RWPE1 (cell line): Measurements from ENCODE around the gene POFUT2.

Experiments
- CTCF ChIA-PET: fragments of 350-600 bp; sonication (Branson Sonifier 250); formaldehyde crosslinking; extraction: SDS; loops from one replicate; lab custom pipeline; 2021; lab: Yijun Ruan, JAX
- POLR2A ChIA-PET: fragments of 400-600 bp; formaldehyde crosslinking; extraction: SDS; loops from one replicate; lab custom pipeline; 2020; ENCODE audit warnings: antibody characterized with exemption; ENCODE audit not compliant: low non-redundant PET; lab: Yijun Ruan, JAX
- DNase-seq: peaks from one replicate; pipeline ENCODE4 v3.0.0; 2012; ENCODE audit warnings: low spot score
- H3K27ac ChIP-seq: fragments of 450-650 bp; 2 replicates; pipeline ENCODE4 v1.5.1; 2017
- TF ChIP-seq, protein P1 (sequence below): fragments of 450-650 bp; conservative IDR thresholded peaks from 2 replicates; pipeline ENCODE4 v1.5.1; 2017; ENCODE audit warnings: low read depth, mild to moderate bottlenecking

Gene POFUT2

DNA sequence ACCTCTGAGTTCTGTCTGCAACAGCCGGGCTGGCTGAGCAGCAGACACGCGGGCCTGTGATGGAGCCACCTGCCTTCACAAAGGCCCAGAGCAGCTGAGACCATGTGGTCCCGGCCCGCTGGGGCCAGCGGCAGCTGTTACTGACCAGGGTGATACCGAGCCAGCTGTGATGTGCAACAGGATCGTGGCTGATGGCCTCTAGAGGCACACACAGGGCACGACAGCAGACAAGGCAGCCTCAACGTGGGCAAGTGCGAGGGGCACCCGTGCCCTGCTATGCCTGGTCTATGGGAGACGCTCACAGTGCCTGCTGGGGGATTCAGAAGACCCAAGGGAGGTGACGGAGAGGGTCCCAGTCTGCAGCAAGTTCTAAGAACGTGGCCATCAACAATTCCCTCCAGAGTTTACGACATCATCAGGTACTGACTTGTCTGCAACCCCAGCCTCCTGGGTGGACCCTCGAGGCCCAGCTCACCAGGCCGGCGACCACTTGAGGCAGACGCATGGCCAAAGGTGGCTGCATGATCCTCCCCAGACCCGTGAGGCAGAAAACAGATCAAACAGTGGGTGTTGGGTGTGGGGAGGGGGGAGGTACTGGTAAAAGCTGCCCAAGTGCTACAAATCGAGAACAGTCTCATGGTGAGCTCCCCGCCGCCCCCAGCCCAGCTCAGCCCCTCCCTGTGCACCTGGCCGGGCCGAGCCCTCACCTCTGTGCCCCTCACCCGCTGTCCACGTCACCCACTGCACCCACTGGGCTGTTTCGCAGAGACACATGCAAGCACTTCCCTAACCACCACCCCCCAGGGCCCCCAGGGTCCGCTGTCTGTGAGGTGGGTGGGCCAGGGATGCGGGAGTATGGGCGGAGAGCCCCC lies 6.0 kb downstream of the POFUT2 start:
- H3K27ac ChIP-seq, result no peak overlapping the region
- DNase-seq, result no peak
- ChIA-PET CTCF (no interaction called here), POLR2A (no interaction called here)
- TF ChIP-seq, protein P1, sequence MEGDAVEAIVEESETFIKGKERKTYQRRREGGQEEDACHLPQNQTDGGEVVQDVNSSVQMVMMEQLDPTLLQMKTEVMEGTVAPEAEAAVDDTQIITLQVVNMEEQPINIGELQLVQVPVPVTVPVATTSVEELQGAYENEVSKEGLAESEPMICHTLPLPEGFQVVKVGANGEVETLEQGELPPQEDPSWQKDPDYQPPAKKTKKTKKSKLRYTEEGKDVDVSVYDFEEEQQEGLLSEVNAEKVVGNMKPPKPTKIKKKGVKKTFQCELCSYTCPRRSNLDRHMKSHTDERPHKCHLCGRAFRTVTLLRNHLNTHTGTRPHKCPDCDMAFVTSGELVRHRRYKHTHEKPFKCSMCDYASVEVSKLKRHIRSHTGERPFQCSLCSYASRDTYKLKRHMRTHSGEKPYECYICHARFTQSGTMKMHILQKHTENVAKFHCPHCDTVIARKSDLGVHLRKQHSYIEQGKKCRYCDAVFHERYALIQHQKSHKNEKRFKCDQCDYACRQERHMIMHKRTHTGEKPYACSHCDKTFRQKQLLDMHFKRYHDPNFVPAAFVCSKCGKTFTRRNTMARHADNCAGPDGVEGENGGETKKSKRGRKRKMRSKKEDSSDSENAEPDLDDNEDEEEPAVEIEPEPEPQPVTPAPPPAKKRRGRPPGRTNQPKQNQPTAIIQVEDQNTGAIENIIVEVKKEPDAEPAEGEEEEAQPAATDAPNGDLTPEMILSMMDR, result no peak

DNA sequence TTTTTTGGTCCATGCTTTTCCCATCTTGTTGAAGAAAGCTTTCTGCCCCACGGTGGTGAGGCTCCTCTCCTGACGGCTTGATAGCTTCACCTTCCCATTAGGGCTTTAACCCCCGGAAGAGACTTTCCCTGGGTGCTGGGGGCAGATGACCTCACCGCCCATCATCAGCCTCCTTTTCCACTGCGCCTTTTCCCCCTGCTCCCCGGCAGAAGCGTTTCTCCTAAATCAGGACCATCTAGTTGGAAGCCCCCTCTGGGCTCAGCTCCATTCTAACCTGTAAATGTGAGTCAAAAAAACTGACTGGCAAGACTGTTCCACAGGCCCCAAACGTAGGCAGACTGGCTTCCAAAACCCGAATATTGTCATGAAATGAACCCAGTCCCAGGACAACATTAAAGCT lies 6.7 kb downstream of the POFUT2 start:
- CTCF ChIA-PET, result no interaction called here
- TF ChIP-seq, protein P1, result no peak
- POLR2A ChIA-PET, result no interaction called here
- DNase-seq, result no peak
- no peak overlapping the region for H3K27ac ChIP-seq

DNA sequence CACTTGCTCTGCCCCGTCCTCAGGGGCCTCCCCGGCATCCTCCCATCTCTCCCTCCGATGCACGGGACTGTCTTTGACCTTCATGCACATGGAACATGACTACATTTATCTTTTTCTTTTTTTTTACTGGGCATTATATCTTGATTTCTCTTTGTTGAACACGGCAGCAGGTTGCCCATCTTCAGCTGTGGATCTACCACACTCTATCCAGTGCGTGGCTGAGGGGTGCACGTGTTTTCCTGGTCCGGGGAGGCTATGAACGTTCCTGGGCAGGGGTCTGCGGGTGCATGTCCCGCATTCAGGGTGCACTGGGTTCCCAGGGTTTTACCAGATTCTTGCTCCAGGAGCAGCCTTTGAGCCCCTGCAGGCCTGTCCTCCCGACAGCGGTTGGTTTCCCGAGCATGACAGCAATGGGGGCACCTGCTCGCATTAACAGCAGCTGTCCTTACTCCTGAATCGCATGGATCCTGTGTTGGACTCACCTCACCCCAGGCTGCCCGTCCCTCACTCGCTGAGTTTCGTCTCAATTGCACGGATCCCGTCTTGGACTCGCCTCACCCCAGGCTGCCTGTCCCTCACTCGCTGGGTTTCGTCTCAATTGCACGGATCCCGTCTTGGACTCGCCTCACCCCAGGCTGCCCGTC lies 7.4 kb downstream of the POFUT2 start:
- no peak for DNase-seq
- CTCF ChIA-PET, result no interaction called here
- TF ChIP-seq, protein P1, result no peak
- POLR2A ChIA-PET, result no interaction called here
- H3K27ac ChIP-seq, result no peak overlapping the region

DNA sequence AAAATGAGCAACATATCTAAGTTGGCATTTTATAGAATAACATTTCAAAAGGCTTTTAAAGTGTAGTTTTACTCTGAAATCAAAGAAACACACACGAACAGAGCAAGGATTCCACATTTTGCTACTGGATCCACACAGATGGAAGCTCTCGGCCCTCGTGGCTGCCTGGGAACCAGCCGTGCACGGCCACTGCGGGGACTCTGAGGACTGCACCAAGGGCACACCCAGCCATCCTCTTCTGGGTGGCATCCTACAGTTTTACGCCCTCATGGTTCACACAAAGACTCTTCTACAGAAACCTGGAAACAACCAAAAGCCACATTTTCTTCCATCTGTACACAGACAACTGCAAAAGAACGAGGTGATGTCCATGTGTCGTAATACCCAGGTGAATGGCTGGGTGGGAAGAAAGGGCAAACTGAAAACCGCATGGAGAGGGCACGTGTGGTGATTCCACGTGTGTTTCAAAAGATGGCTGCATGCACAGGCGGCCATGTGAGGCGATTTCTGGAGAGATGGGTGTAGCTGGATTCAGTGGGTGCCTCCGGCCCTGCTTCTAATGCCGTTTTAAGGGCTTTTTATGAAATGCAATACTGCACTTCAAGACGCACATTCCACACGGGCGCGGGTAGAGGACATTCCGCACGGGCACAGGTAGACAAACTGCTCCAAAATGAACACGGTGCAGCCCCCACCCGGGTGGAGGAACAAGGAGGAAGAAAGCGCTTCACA lies 8.1 kb downstream of the POFUT2 start:
- ChIA-PET POLR2A (no interaction called here), CTCF (interaction anchor here (0.6 kb wide), 1 partner anchor 121 kb away, joined by 3 read pairs; no protein-coding TSS in a partner anchor)
- no peak for DNase-seq
- TF ChIP-seq, protein P1, result no peak
- H3K27ac ChIP-seq, result no peak overlapping the region

DNA sequence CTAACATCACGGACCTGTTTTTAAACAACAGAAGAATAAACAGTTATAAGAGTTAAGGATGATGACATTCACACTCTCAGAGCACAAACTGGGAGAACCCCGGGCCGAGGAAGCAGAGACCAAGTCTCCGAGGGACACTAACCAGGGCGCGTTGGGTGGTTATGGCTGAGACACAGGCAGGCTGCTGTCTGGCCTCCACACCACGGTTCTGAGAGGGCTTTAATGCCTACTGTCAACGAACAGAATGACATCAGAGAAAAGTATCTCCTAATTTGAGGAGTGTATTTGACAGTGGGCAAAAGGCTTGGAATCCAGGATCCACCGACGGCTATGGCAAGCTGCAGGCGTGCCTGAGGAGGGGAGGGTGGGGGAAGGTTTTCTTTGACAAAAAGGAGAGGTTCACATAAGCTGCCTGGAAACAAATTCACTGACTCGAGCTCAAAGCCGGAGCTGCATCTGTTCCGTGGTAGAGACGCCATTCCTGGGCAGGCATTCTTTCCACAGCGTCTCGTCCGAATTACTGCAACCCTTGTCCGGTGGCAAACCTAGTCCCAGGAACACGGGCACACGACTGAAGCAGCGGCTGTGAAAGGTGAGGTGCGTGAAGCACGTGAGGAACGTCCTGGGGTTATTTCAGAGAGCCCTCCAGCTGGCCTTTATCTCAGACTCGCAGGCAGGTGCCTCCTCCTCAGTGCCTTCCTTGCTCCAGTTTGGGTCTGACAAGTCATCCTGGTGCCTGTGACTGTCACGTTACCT lies 9.4 kb downstream of the POFUT2 start:
- ChIA-PET CTCF (no interaction called here), POLR2A (no interaction called here)
- no peak overlapping the region for H3K27ac ChIP-seq
- DNase-seq, result no peak
- TF ChIP-seq, protein P1, result no peak
